Neuron (in vitro differentiated cells): ENCODE results near the gene PIR.

Source experiments
- H2AFZ ChIP-seq: one replicate; pipeline ENCODE4 v1.6.1; 2013; ENCODE audit warnings: low read depth, mild to moderate bottlenecking, inconsistent platforms, low read length, moderate library complexity
- H3K27me3 ChIP-seq: one replicate; pipeline ENCODE4 v1.6.1; 2013; ENCODE audit warnings: low read length; ENCODE audit not compliant: insufficient read depth
- H3K36me3 ChIP-seq: one replicate; pipeline ENCODE4 v1.6.1; 2013; ENCODE audit warnings: low read length; ENCODE audit not compliant: insufficient read depth
- H3K4me1 ChIP-seq: one replicate; pipeline ENCODE4 v1.6.1; 2013; ENCODE audit warnings: low read length; ENCODE audit not compliant: insufficient read depth
- H3K4me3 ChIP-seq: 2 replicates; pipeline ENCODE4 v1.5.1; 2013; ENCODE audit warnings: mild to moderate bottlenecking, low read length, moderate library complexity
- H3K9me3 ChIP-seq: one replicate; pipeline ENCODE4 v1.6.1; 2013; ENCODE audit warnings: low read length

The PIR gene

DNA sequence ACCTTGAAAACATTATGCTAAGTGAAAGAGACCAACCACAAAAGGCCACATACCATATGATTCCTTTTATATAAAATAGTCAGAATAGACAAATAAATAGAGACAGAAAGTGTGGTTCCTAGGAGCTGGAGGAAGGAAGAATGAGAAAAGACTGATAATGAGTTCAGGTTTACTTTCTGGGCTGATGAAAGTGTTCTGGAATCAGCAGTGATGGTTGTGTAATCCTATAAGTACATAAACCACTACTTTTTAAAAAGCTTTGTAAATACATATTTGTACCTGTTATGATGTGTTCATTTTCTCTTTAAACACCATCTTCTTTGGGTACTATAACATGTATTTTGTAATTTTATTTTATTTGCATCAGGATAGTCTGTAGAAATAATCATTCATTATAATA, 20.6 kb downstream of the PIR start:
- H3K27me3 ChIP-seq = no peaks in the 10 kb centered on the region
- H3K4me1 ChIP-seq = no peaks in the 10 kb centered on the region
- no peaks in the 10 kb centered on the region for H3K36me3 ChIP-seq

DNA sequence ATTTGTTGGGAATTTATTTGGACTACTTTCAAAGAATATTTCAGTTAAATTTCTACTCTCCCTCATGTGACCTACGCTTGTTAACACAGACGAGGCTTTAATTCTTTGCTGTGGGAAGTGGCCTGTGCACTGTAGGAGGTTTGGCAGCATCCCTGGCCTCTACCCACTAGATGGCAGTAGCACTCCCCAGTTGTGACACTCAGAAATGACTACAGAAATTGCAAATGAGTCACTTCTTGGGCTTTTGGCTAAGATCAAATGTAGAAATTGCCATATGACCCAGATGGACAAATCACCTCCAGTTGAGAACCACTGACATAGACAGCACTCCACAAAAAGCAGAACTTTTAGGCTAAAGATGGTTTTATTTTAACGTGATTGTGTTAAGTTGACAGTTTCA, 22.1 kb downstream of the PIR start:
- no peaks in the 10 kb centered on the region for H3K9me3 ChIP-seq
- H2AFZ ChIP-seq = no peak overlapping the region
- no peaks in the 10 kb centered on the region for H3K4me1 ChIP-seq
- no peaks in the 10 kb centered on the region for H3K27me3 ChIP-seq
- H3K36me3 ChIP-seq = no peaks in the 10 kb centered on the region
- H3K4me3 ChIP-seq = no peak overlapping the region

More for the DNA sequence above, 20.6 kb downstream of the PIR start:
- Histone ChIP-seq H3K9me3 (no peaks in the 10 kb centered on the region), H2AFZ (no peak overlapping the region), H3K4me3 (no peak overlapping the region)

DNA sequence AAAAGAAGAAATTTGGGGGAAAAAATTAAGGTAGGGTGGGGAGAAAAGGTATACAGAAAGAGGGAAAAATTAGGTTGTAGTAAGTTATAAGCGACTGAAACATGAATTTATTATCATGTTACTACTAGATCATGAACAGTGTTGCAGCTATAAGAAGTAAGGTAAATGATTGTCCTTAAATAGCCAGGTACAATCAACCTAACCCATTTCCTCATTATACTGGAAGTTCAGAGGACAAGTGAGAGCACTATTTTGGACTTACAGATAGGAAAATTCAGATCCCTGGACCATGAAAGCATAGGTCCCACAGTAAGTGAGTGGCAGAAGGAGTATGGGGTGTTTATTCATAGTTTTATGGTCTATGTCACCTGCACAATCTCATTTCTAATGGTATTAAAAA, 23.5 kb downstream of the PIR start:
- H3K36me3 ChIP-seq = no peaks in the 10 kb centered on the region
- H3K27me3 ChIP-seq = no peaks in the 10 kb centered on the region
- H3K9me3 ChIP-seq = no peaks in the 10 kb centered on the region
- no peak overlapping the region for H2AFZ ChIP-seq
- peaks cover 1% of the 10 kb centered on the region for H3K4me1 ChIP-seq
- H3K4me3 ChIP-seq = no peak overlapping the region

DNA sequence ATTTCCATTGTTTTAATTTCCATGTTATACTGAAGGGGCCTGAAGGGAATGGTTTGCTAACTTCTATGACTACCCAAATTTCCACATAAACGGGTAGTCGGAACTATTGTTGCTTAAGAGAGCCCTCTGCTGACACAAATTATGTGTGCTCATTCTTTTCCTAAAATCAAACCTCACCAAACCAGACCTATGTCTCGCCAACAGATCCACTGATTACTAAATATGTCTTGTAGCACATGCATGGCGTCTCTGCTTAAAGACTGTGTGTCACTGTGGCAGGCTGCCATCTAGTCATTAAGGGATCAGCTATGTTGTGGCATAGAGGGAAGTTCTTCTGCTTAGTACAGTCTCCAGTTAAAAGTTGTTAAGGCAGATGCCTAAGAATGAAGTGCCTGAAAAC, 25.1 kb downstream of the PIR start:
- no peak overlapping the region for H2AFZ ChIP-seq
- no peaks in the 10 kb centered on the region for H3K27me3 ChIP-seq
- peaks cover 3% of the 10 kb centered on the region for H3K4me1 ChIP-seq
- H3K9me3 ChIP-seq = no peaks in the 10 kb centered on the region
- no peaks in the 10 kb centered on the region for H3K36me3 ChIP-seq
- H3K4me3 ChIP-seq = no peak overlapping the region

DNA sequence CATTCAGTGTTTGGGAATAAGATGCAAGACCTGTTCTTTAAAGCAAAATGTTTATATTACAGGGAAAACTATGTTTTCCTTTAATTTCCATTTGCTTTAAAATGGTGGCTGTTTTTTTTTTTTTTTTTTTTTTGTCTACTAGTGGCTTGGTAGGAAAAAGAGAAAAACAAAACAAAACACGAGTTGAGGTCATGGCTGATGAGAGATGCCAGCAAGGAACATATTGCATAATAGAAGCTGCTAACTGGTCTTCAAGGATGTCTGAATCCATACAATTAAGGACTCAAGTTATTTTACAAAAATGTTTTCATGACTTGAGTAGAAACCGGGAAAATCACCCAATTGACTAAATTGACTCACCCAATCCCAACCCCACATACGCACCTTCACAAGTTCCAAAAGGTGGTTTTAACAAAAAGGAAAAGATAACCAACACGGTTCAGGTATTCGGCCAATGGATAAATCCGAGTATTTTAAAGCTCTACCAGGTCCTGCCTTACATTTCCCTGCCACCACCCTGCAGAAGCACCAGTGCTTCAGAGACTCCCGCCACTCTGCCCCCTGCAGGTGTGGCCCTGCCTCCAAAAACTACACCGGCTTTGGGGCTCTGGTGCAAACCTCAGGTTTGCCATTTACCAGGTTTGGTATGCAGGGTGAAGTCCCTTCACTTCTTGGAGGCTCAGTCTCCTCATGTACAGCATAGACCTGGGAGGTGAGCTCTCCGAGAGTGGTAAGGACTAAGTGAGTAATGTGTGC, 27.1 kb downstream of the PIR start:
- no peaks in the 10 kb centered on the region for H3K27me3 ChIP-seq
- H3K4me3 ChIP-seq = no peak overlapping the region
- no peak overlapping the region for H2AFZ ChIP-seq
- H3K9me3 ChIP-seq = no peaks in the 10 kb centered on the region
- peaks cover 3% of the 10 kb centered on the region for H3K4me1 ChIP-seq
- H3K36me3 ChIP-seq = no peaks in the 10 kb centered on the region

DNA sequence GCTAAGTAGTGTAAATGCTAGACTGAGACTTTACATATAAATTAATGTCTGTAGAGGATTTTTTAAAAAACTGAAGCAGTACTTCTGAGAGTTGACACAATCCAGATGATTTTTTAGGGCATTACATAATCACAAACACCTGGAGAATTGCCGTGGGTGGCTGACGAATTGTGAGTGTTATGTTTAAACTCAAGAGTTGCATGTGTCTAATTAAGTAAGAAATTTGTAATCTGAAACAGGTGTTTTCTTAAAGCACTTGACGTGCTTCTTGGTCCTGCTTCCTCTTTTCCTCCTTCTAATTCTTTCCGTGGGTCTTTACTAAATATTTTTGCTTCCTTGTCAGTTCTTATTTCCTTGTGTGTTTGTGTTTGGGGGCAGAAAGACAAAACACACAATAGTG, 27.8 kb downstream of the PIR start:
- no peaks in the 10 kb centered on the region for H3K27me3 ChIP-seq
- H3K9me3 ChIP-seq = no peaks in the 10 kb centered on the region
- no peak overlapping the region for H2AFZ ChIP-seq
- no peak overlapping the region for H3K4me3 ChIP-seq
- H3K4me1 ChIP-seq = peaks cover 3% of the 10 kb centered on the region
- H3K36me3 ChIP-seq = no peaks in the 10 kb centered on the region

DNA sequence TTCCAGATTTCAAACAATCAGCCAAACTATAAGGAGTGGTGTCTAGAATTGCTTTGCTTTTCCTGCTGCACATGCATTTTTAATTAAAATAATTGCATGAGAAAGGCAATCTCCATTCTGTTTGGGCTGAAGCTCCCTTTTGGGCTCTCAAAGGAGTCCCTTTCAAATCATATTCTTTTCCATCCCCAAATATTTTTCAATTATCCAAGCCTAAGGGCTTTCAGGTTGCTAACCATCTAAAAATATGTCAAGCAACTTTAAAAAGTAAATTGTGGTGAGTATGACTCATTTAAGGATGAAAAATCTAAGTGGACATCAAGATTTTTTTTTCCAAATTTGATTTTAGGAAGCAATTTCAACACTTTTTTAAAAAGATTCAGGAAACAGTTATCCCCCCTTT, 28.4 kb downstream of the PIR start:
- Histone ChIP-seq H3K4me1 (peaks cover 3% of the 10 kb centered on the region), H3K27me3 (no peaks in the 10 kb centered on the region), H3K9me3 (no peaks in the 10 kb centered on the region), H2AFZ (no peak overlapping the region), H3K4me3 (no peak overlapping the region), H3K36me3 (no peaks in the 10 kb centered on the region)

DNA sequence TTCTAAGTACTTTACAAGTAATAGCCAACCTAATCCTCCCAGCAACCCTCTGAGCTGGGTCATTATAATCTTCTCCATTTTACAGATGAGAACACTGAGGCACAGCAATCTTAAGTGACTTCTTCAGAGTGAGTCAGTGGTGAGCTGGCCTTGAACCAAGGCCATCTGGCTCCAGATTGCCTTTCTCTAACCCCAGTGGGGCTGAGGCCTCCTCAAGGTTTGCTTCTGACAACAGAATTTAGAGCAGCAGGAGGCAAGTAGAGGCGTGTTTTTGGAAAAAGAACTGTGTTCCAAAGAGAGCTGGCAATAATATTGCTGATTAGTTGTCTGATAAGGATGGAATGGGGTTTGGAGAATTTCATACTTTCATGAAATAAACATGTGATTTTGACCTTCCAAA, 41.2 kb downstream of the PIR start:
- H3K27me3 ChIP-seq = no peaks in the 10 kb centered on the region
- H3K4me1 ChIP-seq = peaks cover 19% of the 10 kb centered on the region
- no peak overlapping the region for H2AFZ ChIP-seq
- H3K9me3 ChIP-seq = no peaks in the 10 kb centered on the region
- H3K36me3 ChIP-seq = no peaks in the 10 kb centered on the region
- H3K4me3 ChIP-seq = no peak overlapping the region

DNA sequence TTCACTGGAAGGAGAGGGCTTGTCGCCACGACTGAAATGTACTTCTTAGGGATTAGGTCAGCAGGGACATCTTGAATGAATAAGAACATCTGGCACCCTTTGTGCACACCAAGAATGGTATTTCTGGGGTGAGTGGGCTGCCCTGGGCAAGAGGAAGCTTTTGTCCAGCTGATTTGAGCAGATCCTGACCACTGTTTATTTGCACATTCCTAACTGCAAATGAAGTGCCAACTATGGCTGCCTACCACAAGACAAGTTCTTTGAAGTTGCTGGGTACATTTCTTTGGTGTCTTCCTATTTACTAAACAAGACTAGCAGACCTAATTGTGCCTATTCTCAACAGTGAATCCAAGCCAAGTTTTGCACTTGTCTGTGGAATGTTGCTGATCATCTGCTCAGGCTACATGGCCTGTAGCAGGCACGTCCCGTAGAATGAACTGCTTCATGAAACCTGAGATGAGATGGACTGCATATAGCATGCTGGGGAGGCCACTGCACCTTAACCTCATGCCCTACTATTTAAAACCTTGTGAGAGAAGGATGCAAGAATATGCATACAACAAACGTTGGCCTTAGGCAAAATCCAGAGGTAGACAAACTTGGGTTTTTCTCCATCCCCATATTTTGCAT, 45.0 kb downstream of the PIR start:
- Histone ChIP-seq H3K4me1 (peaks cover 19% of the 10 kb centered on the region), H2AFZ (no peak overlapping the region), H3K27me3 (no peaks in the 10 kb centered on the region), H3K4me3 (no peak overlapping the region), H3K9me3 (no peaks in the 10 kb centered on the region), H3K36me3 (no peaks in the 10 kb centered on the region)

DNA sequence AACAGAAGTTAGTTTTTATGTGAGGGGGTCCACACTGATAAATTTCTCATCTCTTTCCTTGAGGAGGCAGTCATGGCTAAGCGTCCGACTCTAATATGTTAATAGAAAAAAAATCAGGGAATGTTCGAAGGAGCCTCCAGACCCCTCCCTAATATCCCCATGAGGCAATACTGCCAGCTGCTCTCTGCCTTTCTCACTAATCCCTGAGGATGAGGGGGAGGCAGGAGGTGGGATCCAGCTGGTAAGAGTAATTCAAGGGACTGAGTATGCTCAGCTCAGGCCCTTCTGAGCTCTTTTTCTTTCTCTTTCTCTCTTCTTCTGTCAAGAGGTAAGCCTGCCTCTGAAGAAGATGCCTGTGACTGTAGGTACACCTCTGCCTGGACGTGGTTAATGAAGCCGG, 51.7 kb downstream of the PIR start:
- Histone ChIP-seq H3K36me3 (no peaks in the 10 kb centered on the region), H3K9me3 (no peaks in the 10 kb centered on the region), H3K4me3 (no peak overlapping the region), H2AFZ (no peak overlapping the region), H3K4me1 (no peaks in the 10 kb centered on the region), H3K27me3 (no peaks in the 10 kb centered on the region)

DNA sequence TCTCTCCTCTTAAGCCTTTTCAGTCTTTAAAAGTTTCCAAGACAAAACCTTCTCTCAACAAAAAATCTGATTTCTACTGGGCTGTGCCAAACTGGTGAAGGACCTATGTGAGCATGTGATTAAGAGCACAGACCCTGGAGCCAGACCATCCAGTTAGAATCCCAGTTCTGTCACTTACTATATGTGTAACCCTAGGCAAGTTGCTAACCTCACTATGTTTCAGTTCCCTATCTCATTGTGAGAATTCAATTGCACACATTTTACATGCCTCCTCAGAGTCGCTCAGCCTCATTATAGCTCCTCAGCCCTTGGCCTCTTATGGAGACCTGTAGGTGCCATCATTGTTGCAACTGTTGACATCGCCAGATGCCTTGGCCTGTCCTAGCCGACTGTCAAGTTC, 54.8 kb downstream of the PIR start:
- H3K9me3 ChIP-seq = no peaks in the 10 kb centered on the region
- no peak overlapping the region for H2AFZ ChIP-seq
- no peaks in the 10 kb centered on the region for H3K27me3 ChIP-seq
- no peaks in the 10 kb centered on the region for H3K36me3 ChIP-seq
- no peaks in the 10 kb centered on the region for H3K4me1 ChIP-seq
- no peak overlapping the region for H3K4me3 ChIP-seq

DNA sequence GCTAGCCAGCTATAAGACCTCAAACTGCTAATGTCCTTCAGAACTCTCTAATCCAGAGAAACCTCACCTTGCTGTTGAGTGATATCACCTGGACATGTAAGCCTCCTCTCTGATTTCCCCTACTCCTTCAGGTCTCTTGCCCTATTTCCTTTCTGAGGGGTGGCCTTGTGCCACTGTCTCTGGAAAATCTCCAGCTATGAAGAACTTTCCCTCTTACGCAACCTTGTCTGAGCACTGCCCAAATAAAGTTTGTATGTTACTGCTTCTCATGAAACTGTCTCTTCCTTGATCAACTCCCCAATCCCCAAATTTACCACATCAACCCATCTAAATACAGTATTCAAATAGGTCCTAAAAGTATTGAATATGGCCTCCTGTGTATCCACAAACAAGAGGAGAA, 55.4 kb downstream of the PIR start:
- Histone ChIP-seq H3K4me3 (no peak overlapping the region), H2AFZ (no peak overlapping the region), H3K36me3 (no peaks in the 10 kb centered on the region), H3K27me3 (no peaks in the 10 kb centered on the region), H3K9me3 (no peaks in the 10 kb centered on the region), H3K4me1 (no peaks in the 10 kb centered on the region)

DNA sequence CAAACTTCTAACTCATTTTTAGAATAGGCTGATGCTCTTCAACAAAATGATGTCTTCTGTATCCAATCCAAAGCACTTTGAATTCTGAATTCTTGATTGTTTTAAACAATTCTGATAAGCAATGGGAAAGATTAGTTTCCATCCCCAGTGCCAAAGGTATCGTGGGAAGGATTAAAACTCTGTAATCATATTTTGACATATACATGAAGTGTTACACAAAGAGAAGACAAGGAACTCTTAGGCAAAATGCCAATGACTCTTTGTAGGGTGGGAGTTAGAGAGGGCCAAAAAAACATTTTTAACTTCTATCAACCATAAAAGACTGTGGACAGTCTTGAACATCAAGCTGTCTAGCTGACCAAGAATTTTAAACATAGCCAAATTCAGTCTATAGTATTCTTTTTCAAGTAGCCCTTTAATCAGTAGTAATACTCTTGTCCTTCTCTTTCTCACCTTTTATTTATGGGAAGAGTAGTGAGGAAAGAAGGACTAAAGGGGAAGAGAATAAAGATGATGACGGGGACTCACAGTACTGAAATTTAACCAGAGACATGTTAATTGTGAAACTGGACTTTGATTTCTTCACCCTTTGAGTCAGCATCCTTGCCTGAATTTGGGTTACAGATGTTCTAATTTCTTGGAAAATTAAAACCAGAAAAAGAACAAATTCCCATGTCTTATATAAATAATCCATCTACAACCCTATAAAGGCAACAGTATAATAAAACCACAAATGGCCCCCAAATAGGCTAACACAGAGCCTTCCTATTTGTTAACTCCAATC, 57.1 kb downstream of the PIR start:
- H2AFZ ChIP-seq = no peak overlapping the region
- H3K4me3 ChIP-seq = no peak overlapping the region
- H3K4me1 ChIP-seq = no peaks in the 10 kb centered on the region
- no peaks in the 10 kb centered on the region for H3K9me3 ChIP-seq
- H3K36me3 ChIP-seq = no peaks in the 10 kb centered on the region
- H3K27me3 ChIP-seq = no peaks in the 10 kb centered on the region
